Omental fat pad (tissue), 4 donors: Measurements from ENCODE around the gene POR. TPM values are rescaled to one million over a fixed set of nuclear protein-coding genes. Genes with fewer than 3 reads are reported as not detected.
"Not testable (repeated sequence)": the region's sequence is repeated elsewhere in the genome, so short reads cannot be mapped to it uniquely, and the experiment has no call there.

Experiments used
- ATAC-seq: fragments of 150-250 bp; one replicate; pipeline ENCODE4 v1.9.1; 2016; ENCODE audit warnings: mild to moderate bottlenecking, moderate library complexity; ENCODE audit not compliant: low FRiP score
- DNase-seq: peaks from one replicate; pipeline ENCODE4 v3.0.0-alpha.2; 2019; ENCODE audit warnings: low spot score
- total RNA-seq, 4 donors: library from RNA; depleted of rRNA; stranded (reverse); fragments of >200 nt; gene quantifications; one replicate each; pipeline ENCODE4 v1.1.0, GENCODE V29; 2016
- TF ChIP-seq, protein P1 (sequence below), 3 donors: fragments of 450-650 bp; IDR thresholded peaks; one replicate each; pipeline ENCODE4 v1.5.1; 2016 to 2017; ENCODE audit warnings: antibody characterized with exemption in 3 of 3, mild to moderate bottlenecking in 3 of 3, moderate library complexity in 2 of 3

The POR gene
- total RNA-seq, 4 donors from 2014 or later: 105 to 243 (median 150) TPM

DNA sequence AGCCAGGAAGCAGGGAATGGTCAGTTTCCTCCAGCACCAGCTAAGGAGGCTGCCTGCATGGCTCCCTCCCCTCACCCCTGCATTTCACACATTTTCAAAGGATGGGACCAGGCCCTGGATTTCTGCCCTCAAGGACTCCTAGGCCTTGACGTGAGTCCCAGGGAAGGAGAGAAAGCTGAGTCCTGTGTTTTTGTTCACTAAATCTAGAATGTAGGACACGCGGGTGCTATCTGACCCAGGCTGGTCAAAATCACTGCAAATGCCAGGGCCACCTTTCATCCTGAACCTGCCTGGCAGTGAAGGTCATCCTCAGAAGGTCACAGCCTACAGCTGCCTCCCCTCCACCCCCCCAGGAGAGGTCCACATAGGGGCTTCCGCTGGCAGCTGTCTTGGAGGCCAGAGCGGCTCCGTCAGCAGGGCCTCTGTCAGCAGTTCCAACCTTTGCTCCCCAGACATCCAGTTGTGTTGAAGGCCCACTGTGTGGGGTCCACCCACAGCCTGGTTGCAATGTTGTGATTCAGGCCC is 18.1 kb upstream of the POR start:
- TF ChIP-seq, protein P1, sequence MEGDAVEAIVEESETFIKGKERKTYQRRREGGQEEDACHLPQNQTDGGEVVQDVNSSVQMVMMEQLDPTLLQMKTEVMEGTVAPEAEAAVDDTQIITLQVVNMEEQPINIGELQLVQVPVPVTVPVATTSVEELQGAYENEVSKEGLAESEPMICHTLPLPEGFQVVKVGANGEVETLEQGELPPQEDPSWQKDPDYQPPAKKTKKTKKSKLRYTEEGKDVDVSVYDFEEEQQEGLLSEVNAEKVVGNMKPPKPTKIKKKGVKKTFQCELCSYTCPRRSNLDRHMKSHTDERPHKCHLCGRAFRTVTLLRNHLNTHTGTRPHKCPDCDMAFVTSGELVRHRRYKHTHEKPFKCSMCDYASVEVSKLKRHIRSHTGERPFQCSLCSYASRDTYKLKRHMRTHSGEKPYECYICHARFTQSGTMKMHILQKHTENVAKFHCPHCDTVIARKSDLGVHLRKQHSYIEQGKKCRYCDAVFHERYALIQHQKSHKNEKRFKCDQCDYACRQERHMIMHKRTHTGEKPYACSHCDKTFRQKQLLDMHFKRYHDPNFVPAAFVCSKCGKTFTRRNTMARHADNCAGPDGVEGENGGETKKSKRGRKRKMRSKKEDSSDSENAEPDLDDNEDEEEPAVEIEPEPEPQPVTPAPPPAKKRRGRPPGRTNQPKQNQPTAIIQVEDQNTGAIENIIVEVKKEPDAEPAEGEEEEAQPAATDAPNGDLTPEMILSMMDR (IDR thresholded peaks at IDR 0.05): no peak

DNA sequence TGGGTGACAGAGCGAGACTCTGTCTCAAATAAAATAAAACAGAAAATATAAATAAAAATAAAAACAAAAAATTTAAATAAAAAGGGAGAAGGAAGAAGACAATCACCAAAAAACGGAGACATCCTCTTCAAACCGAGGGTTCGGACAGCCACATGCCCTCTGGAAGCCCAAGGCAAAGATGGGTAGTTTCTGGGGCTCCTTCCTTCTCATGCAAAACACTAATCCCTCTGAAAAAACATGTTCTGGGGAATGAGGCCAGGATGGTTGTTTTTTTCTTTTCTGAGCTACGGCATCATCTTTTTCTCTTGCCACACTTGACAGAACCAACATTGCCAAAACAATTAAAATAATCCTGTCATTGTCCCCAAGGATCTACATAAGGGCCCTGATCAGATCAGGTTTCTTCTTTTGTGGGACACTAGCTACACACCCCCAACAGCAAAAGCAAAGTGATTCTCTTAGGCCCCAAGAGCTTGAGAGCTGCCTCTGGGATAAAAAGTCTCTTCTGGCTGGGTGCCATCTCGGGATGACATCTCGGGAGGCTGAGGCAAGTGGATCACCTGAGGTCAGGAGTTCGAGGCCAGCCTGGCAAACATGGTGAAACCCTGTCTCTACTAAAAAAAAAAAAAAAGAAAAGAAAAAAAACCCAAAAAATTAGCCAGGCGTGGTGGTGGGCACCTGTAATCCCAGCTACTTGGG is 14.2 kb upstream of the POR start:
- ATAC-seq: no peak
- DNase-seq: no peak
- TF ChIP-seq, protein P1 (IDR thresholded peaks at IDR 0.05): no peak

More for the DNA sequence above, 18.1 kb upstream of the POR start:
- no peak for DNase-seq
- ATAC-seq: no peak

DNA sequence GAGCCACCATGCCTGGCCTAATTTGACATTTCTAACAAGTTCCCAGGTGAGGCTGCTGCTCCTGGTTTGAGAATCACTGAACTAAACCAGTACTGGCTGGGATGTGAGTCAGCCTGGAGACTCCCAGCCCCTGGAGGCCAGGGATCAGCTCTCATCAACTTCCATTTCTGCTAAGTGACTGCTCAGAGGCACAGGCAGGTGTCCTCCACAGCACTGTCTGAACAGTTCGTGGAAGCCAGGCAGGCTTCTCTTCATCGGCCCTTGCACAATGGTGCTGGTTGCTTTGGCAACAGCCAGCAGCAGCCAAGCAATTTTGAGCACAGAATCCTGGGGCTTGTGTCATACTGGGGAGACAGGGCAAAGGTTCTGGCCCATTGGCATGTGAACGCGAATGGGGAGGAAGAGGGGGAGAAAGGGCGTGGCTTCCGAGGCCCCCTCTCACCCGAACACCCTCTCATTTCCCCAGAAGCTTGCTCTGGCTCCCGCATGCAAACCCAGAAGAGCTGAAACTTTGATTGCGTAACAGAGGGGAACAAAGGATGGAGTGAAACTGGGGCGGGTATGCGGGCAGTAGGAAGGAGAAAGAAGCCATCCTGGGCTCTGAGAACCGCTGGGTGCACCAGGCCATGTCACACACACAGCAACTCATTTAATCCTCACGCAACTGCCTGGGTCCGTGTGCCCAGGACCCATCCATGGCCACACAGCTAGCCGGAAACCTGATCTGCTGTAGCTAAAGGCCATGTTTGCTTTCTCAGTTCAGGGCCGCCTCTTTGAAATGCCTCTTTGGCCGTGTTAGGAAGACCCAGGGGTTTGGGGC is 9.0 kb upstream of the POR start:
- peak; percentile 94 for ATAC-seq
- DNase-seq: peak; percentile 53
- TF ChIP-seq, protein P1 (IDR thresholded peaks at IDR 0.05): no peak

DNA sequence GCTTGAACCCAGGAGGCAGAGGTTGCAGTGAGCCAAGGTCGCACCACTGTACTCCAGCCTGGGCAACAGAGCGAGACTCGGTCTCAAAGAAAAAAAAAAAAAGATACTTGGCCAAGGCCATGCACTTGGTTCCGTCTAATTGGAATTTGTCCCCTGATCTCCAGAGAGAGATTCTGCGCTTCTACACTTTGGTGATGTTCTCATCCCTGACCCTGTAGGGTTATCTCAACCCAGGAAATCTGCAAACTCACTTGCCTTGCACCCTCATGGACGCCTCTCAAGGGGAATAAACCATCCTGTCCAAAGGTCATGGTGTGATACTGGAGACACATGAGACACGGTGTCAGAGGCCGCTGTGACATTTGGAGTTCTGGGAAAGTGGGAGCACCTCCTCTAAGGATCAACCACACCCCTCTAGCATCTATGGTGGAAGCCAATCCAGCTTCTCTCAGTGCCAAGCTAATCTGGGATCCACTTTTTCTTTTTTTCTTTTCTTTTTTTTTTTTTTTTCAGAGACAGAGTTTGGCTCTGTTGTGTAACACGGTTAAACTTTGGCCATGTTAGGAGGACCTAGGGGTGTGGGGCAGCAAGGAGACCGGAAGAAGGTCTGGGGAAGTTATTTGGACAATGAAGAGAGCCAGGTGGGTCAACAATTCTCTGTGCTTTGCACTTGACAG is 7.8 kb upstream of the POR start:
- DNase-seq (no peak), ATAC-seq (no peak)
- TF ChIP-seq, protein P1 (IDR thresholded peaks at IDR 0.05): no peak

DNA sequence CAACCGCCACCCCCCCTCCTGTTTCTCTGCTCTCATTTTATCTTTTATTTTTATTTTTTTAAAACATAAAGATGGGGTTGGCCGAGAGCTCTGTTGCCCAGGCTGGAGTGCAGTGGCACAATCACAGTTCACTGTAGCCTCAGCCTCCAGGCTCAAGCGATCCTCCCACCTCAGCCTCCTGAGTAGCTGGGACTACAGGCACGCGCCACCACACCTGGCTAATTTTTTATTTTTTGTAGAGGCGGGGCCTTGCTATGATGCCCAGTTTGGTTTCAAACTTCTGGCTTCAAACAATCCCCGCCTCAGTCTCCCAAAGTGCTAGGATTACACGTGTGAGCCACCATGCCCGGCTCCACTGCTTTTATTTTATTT is 7.3 kb upstream of the POR start:
- not testable (repeated sequence) for DNase-seq, ATAC-seq

DNA sequence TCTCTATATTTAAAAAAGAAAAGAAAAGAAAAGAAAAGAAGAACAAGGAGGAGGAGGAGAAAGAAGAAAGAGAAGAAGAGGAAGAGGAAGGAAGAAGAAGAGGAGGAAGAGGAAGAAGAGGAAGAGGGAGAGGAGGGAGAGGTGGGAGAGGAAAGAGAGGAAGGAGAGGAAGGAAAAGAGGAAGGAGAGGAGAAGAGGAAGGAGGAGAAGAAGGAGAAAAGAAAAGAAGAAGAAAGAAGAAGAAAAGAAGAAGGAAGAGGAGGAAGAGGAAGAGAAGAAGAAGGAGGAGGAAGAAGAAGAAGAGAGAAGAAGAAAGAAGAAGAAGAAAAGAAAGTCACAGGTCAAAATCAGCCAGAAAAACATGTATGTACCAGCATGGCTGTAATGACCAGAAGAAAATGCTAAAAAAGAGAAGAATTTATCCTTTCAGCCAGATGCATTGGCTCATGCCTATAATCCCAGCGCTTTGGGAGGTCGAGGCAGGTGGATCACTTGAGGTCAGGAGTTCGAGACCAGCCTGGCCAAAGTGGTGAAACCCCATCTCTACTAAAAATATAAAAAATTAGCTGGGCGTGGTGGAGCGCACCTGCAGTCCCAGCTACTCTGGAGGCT is 5.3 kb upstream of the POR start:
- TF ChIP-seq, protein P1 (IDR thresholded peaks at IDR 0.05): no peak
- DNase-seq (no peak), ATAC-seq (no peak)

DNA sequence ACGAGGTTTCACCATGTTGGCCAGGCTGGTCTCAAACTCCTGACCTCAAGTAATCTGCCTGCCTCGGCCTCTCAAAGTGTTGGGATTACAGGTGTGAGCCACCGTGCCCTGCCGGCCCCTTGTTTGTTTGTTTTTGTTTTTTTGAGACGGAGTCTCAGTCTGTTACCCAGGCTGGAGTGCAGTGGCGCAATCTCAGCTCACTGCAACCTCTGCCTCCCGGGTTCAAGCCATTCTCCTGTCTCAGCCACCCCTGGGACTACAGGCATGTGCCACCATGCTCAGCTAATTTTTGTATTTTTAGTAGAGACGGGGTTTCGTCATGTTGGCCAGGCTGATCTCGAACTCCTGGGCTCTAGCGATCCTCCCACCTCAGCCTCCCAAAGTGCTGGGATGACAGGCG is 3.8 kb upstream of the POR start:
- not testable (repeated sequence) for DNase-seq, ATAC-seq
